CD4-positive, alpha-beta T cell treated with Interleukin-4 for 4 hours (primary cell): ENCODE measurements around the gene ZC3H10.

Experiments used
- DNase-seq: peaks from one replicate; pipeline ENCODE4 v3.0.0-alpha.2; 2020

The ZC3H10 gene

GRCh38 chr12:56128670-56129205 is 10.7 kb downstream of the ZC3H10 start:
- DNase-seq = peak; percentile 33

- DNase-seq = peak; percentile 85
Observed at GRCh38 chr12:56129206-56129941, 11.3 kb downstream of the ZC3H10 start.

- no peak for DNase-seq
Observed at GRCh38 chr12:56129942-56130495, 12.0 kb downstream of the ZC3H10 start.

GRCh38 chr12:56130876-56131275 is 12.8 kb downstream of the ZC3H10 start:
- no peak for DNase-seq

GRCh38 chr12:56134897-56135296 is 16.8 kb downstream of the ZC3H10 start:
- no peak for DNase-seq

GRCh38 chr12:56137853-56138571 is 19.9 kb downstream of the ZC3H10 start:
- no peak for DNase-seq

GRCh38 chr12:56141946-56142784 is 24.1 kb downstream of the ZC3H10 start:
- no peak for DNase-seq

- peak; percentile 44 for DNase-seq
Observed at GRCh38 chr12:56143217-56143616, 25.2 kb downstream of the ZC3H10 start.

GRCh38 chr12:56143870-56144269 is 25.8 kb downstream of the ZC3H10 start:
- DNase-seq = no peak

GRCh38 chr12:56145217-56145616 is 27.2 kb downstream of the ZC3H10 start:
- no peak for DNase-seq

- DNase-seq = no peak
Observed at GRCh38 chr12:56146492-56147460, 28.7 kb downstream of the ZC3H10 start.

GRCh38 chr12:56150563-56150962 is 32.5 kb downstream of the ZC3H10 start:
- DNase-seq = no peak

GRCh38 chr12:56151672-56152131 is 33.6 kb downstream of the ZC3H10 start:
- DNase-seq = peak; percentile 66

- DNase-seq = peak; percentile 92
Observed at GRCh38 chr12:56152132-56152755, 34.2 kb downstream of the ZC3H10 start, which contains the start of gene MYL6B. MYL6B (plus strand) TSS chr12:56152587; CDS start chr12:56153919, 1,332 bp downstream.

GRCh38 chr12:56152756-56153677 is 35.0 kb downstream of the ZC3H10 start:
- DNase-seq = no peak

- no peak for DNase-seq
Observed at GRCh38 chr12:56153678-56154065, 35.6 kb downstream of the ZC3H10 start.

GRCh38 chr12:56154246-56154771 is 36.2 kb downstream of the ZC3H10 start:
- DNase-seq = no peak

- no peak for DNase-seq
Observed at GRCh38 chr12:56154818-56155217, 36.8 kb downstream of the ZC3H10 start.

- DNase-seq = no peak
Observed at GRCh38 chr12:56155256-56155845, 37.3 kb downstream of the ZC3H10 start.
